ENCODE data around the gene WWP2. TPM values are rescaled to one million over a fixed set of nuclear protein-coding genes. Genes with fewer than 3 reads are reported as not detected.

The WWP2 gene
- total and polyA plus RNA-seq, 2 donors (not counting 3 experiments of a cell fraction or from before 2014, with no cell fraction given): 17.9 to 44.9 TPM

DNA sequence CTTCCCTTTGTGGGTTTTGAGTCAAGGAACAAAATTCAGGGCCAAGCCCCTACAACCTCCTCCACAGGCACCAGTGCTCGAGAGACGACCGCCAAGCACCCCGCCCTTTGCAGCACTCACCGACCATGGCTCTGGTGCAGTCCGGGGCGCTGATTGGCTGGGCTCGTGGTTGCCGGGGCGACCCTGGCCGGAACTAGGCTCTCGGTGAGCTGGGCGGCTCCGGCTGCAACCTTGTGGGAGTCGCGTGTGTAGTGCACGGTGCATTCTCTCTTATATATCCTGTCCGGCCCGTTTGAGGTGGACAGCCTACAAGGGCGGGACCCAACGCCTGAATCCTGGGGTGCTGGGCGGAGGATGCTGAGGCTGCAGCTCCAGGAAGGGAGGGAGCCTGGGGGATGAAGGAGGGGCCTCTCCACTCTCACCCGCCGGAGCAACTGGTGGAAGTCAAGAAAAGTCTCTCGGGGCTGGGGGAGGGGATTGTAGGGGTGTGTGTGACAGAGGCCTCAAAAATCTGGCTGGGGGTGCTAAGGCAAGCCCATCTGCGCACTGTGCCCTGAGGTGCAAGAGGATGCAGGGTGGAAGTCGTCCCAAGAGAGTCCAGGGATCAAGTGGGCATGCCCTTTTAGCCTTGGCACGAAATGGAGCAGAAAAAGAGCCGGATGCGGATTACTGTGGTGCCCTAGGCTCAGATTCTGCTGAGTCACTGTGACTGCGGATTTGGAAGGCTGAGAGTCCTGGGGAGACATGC is 35.6 kb upstream of the WWP2 start, which contains the start of gene NQO1:
TSS of gene NQO1 (minus strand) at position 248 of the 748 bp plus-strand sequence. CDS start at position 127, 121 bp downstream.
- intact Hi-C loops (cut with micrococcal nuclease) (loop anchor here (1.0 to 2.0 kb wide), 3 partner anchors 11 to 28 kb away; partner anchors contain the start of gene NOB1), dilution Hi-C loops (cut with MboI; ENCODE audit: extremely low pct_ligation_motif_present, low sequenced_read_pairs) (no loop called here)
- FAIRE-seq (peak; percentile 99), DNase-seq (ENCODE audit: low read depth, low spot score) (peak; percentile 92)
- BruUV-seq (replicated peaks): no TSS peak
- Histone ChIP-seq H3K79me2 (ENCODE audit: control insufficient read depth, insufficient read depth, low read length) (peaks cover 48% of the 10 kb centered on the region), H3K36me3 (ENCODE audit: control insufficient read depth in 2 of 2, extremely low read depth in 1 of 2, insufficient read depth in 2 of 2, low read length in 2 of 2) (peaks cover 0 to 4% of the 10 kb centered on the region in 2 experiments), H3K4me3 (replicated peaks in 1 of 3; ENCODE audit: insufficient read depth in 1 of 3, low read depth in 1 of 3, low read length in 3 of 3) (peak within 1 kb of the TSS; percentile 37 to 86 (median 70)), H2AFZ (ENCODE audit: low read depth, low read length) (peak within 1 kb of the TSS; percentile 22), H3K9ac (replicated peaks; ENCODE audit: extremely low read depth, insufficient read depth, low read length) (peak within 1 kb of the TSS; percentile 86), H3K9me3 (replicated peaks; ENCODE audit: control insufficient read depth, insufficient read depth, low read length) (no peaks in the 10 kb centered on the region), H3K4me2 (ENCODE audit: insufficient read depth, low read length) (peak within 1 kb of the TSS; percentile 93), H3K4me1 (ENCODE audit: control insufficient read depth, extremely low read depth, insufficient read depth, low read length) (peaks cover 36% of the 10 kb centered on the region), H4K20me1 (replicated peaks; ENCODE audit: control insufficient read depth, extremely low read depth, insufficient read depth, low read length) (no peaks in the 10 kb centered on the region), H3K27me3 (ENCODE audit: control insufficient read depth in 2 of 2, insufficient read depth in 2 of 2, low read length in 2 of 2) (no peaks in the 10 kb centered on the region), H3K27ac (ENCODE audit: insufficient read depth, low read depth, low read length) (peak within 1 kb of the TSS; percentile 72), H3K9me1 (replicated peaks; ENCODE audit: control insufficient read depth, extremely low read depth, insufficient read depth, low read length) (no peaks in the 10 kb centered on the region)
- no peak for TF ChIP-seq GATA2 (IDR thresholded peaks at IDR 0.05; ENCODE audit: insufficient read depth, insufficient read length, low read depth, low read length)
- no peak for TF ChIP-seq CTCF (IDR thresholded peaks at IDR 0.05; ENCODE audit: extremely low read depth in 1 of 2, insufficient read depth in 1 of 2, low read depth in 1 of 2, low read length in 2 of 2)
- no peak for TF ChIP-seq FOS (IDR thresholded peaks at IDR 0.05; ENCODE audit: borderline replicate concordance, insufficient read depth, low read length)
- TF ChIP-seq, protein P1, sequence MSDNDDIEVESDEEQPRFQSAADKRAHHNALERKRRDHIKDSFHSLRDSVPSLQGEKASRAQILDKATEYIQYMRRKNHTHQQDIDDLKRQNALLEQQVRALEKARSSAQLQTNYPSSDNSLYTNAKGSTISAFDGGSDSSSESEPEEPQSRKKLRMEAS (IDR thresholded peaks at IDR 0.05; ENCODE audit: insufficient read depth, insufficient read length): no peak
- peak; percentile 45 for TF ChIP-seq MYC (IDR thresholded peaks at IDR 0.05; ENCODE audit: low read depth, low read length)
- no peak for TF ChIP-seq EZH2 (IDR thresholded peaks at IDR 0.05; ENCODE audit: borderline replicate concordance, low read depth, low read length, severe bottlenecking)
- no peak for TF ChIP-seq JUN (IDR thresholded peaks at IDR 0.05; ENCODE audit: borderline replicate concordance, insufficient read depth, insufficient read length, low read depth)
- peak; percentile 81 for TF ChIP-seq POLR2AphosphoS5 (IDR thresholded peaks at IDR 0.05; ENCODE audit: insufficient read depth, low read depth, low read length)
- peak; percentile 91 for TF ChIP-seq POLR2A (IDR thresholded peaks at IDR 0.05; ENCODE audit: low read depth, low read length)
- ChIA-PET POLR2A (interaction anchor here (0.6 to 2.1 kb wide), 4 partner anchors 9 to 348 kb away, joined by 3 to 12 read pairs (median 6); partner anchors contain the start of gene NOB1), CTCF (interaction anchor here (8.5 kb wide), 1 partner anchor 28 kb away, joined by 55 read pairs; the partner anchor contains the start of gene NOB1)

Measured in endothelial cell of umbilical vein (primary cell).